ENCODE results near the gene PSMB7. TPM values are rescaled to one million over a fixed set of nuclear protein-coding genes. Genes with fewer than 3 reads are reported as not detected.
A peak's percentile ranks its signal among the peaks of the same experiment; 100 is the strongest.

Gene PSMB7
- total RNA-seq, 1 donor from 2014 or later = 108 TPM

- TF ChIP-seq CTCF (IDR thresholded peaks at IDR 0.05) = no peak
- H3K27me3 Mint-ChIP-seq (ENCODE audit: low read depth) = peaks cover 11% of the 10 kb centered on the region
- H3K36me3 Mint-ChIP-seq (ENCODE audit: low read depth) = no peaks in the 10 kb centered on the region
- no peak overlapping the region for H3K27ac Mint-ChIP-seq (ENCODE audit: unreplicated experiment)
- no peak for DNase-seq (ENCODE audit: low spot score)
- H3K4me1 Mint-ChIP-seq (ENCODE audit: low read depth) = no peaks in the 10 kb centered on the region
- H3K9me3 Mint-ChIP-seq (ENCODE audit: low read depth) = no peaks in the 10 kb centered on the region
- H3K4me3 Mint-ChIP-seq (ENCODE audit: unreplicated experiment) = no peak overlapping the region
Observed at GRCh38 chr9:124439086-124439485, 23.8 kb upstream of the PSMB7 start.

GRCh38 chr9:124438091-124438490 lies 22.8 kb upstream of the PSMB7 start:
- DNase-seq (ENCODE audit: low spot score) = peak; percentile 43
- H3K36me3 Mint-ChIP-seq (ENCODE audit: low read depth) = no peaks in the 10 kb centered on the region
- no peak for TF ChIP-seq CTCF (IDR thresholded peaks at IDR 0.05)
- H3K4me1 Mint-ChIP-seq (ENCODE audit: low read depth) = no peaks in the 10 kb centered on the region
- no peak overlapping the region for H3K4me3 Mint-ChIP-seq (ENCODE audit: unreplicated experiment)
- H3K27ac Mint-ChIP-seq (ENCODE audit: unreplicated experiment) = no peak overlapping the region
- H3K9me3 Mint-ChIP-seq (ENCODE audit: low read depth) = no peaks in the 10 kb centered on the region
- peaks cover 13% of the 10 kb centered on the region for H3K27me3 Mint-ChIP-seq (ENCODE audit: low read depth)

GRCh38 chr9:124437086-124437485 lies 21.8 kb upstream of the PSMB7 start:
- Mint-ChIP-seq H3K36me3 (ENCODE audit: low read depth) (no peaks in the 10 kb centered on the region), H3K27me3 (ENCODE audit: low read depth) (peaks cover 20% of the 10 kb centered on the region), H3K27ac (ENCODE audit: unreplicated experiment) (no peak overlapping the region), H3K9me3 (ENCODE audit: low read depth) (no peaks in the 10 kb centered on the region), H3K4me1 (ENCODE audit: low read depth) (no peaks in the 10 kb centered on the region), H3K4me3 (ENCODE audit: unreplicated experiment) (no peak overlapping the region)
- DNase-seq (ENCODE audit: low spot score) = peak; percentile 34
- no peak for TF ChIP-seq CTCF (IDR thresholded peaks at IDR 0.05)

- Mint-ChIP-seq H3K4me1 (ENCODE audit: low read depth) (no peaks in the 10 kb centered on the region), H3K27ac (ENCODE audit: unreplicated experiment) (no peak overlapping the region), H3K27me3 (ENCODE audit: low read depth) (peaks cover 20% of the 10 kb centered on the region), H3K9me3 (ENCODE audit: low read depth) (no peaks in the 10 kb centered on the region), H3K4me3 (ENCODE audit: unreplicated experiment) (no peak overlapping the region), H3K36me3 (ENCODE audit: low read depth) (no peaks in the 10 kb centered on the region)
- DNase-seq (ENCODE audit: low spot score) = no peak
- TF ChIP-seq CTCF (IDR thresholded peaks at IDR 0.05) = no peak
Observed at GRCh38 chr9:124436320-124436719, 21.1 kb upstream of the PSMB7 start.

GRCh38 chr9:124429530-124429867 lies 14.3 kb upstream of the PSMB7 start:
- Mint-ChIP-seq H3K4me3 (ENCODE audit: unreplicated experiment) (no peak overlapping the region), H3K27me3 (ENCODE audit: low read depth) (peaks cover 13% of the 10 kb centered on the region)
- no peak for TF ChIP-seq CTCF (IDR thresholded peaks at IDR 0.05)

More at GRCh38 chr9:124429530-124429867, 14.3 kb upstream of the PSMB7 start:
- H3K27ac Mint-ChIP-seq (ENCODE audit: unreplicated experiment) = no peak overlapping the region
- no peaks in the 10 kb centered on the region for H3K9me3 Mint-ChIP-seq (ENCODE audit: low read depth)
- no peaks in the 10 kb centered on the region for H3K36me3 Mint-ChIP-seq (ENCODE audit: low read depth)
- DNase-seq (ENCODE audit: low spot score) = no peak
- no peaks in the 10 kb centered on the region for H3K4me1 Mint-ChIP-seq (ENCODE audit: low read depth)
